Measurements from ENCODE around the gene NFIA. TPM values are rescaled to one million over a fixed set of nuclear protein-coding genes. Genes with fewer than 3 reads are reported as not detected.

Gene NFIA
- total RNA-seq, 2 donors from 2014 or later = 0.88 to 3.1 TPM

GRCh38 chr1:61190618-61191432, 108.5 kb downstream of the NFIA start:
- ATAC-seq = no peak
- no peak for DNase-seq (ENCODE audit: low spot score in 2 of 2)
- Mint-ChIP-seq H3K27ac (no peak overlapping the region), H3K36me3 (no peaks in the 10 kb centered on the region), H3K9me3 (no peaks in the 10 kb centered on the region)

- H3K36me3 Mint-ChIP-seq = no peaks in the 10 kb centered on the region
- H3K9me3 Mint-ChIP-seq = no peaks in the 10 kb centered on the region
- ATAC-seq (no peak), DNase-seq (ENCODE audit: low spot score in 2 of 2) (no peak)
- no peak overlapping the region for H3K27ac Mint-ChIP-seq
These were observed 109.0 kb downstream of the NFIA start for GRCh38 chr1:61191433-61191720.

- no peak for ATAC-seq
- DNase-seq (ENCODE audit: low spot score in 2 of 2) = no peak
- H3K36me3 Mint-ChIP-seq = no peaks in the 10 kb centered on the region
- no peak overlapping the region for H3K27ac Mint-ChIP-seq
- H3K9me3 Mint-ChIP-seq = no peaks in the 10 kb centered on the region
These were observed 110.4 kb downstream of the NFIA start for GRCh38 chr1:61192663-61193330.

GRCh38 chr1:61193808-61194207, 111.4 kb downstream of the NFIA start:
- DNase-seq (ENCODE audit: low spot score in 2 of 2) = no peak
- no peak for ATAC-seq
- H3K36me3 Mint-ChIP-seq = no peaks in the 10 kb centered on the region
- H3K9me3 Mint-ChIP-seq = no peaks in the 10 kb centered on the region
- H3K27ac Mint-ChIP-seq = no peak overlapping the region

GRCh38 chr1:61198554-61198953, 116.2 kb downstream of the NFIA start:
- H3K36me3 Mint-ChIP-seq = no peaks in the 10 kb centered on the region
- DNase-seq (ENCODE audit: low spot score in 2 of 2) = no peak
- no peak overlapping the region for H3K27ac Mint-ChIP-seq
- no peak for ATAC-seq
- H3K9me3 Mint-ChIP-seq = no peaks in the 10 kb centered on the region

- DNase-seq (ENCODE audit: low spot score in 2 of 2) (no peak), ATAC-seq (no peak)
- H3K36me3 Mint-ChIP-seq = no peaks in the 10 kb centered on the region
- H3K9me3 Mint-ChIP-seq = no peaks in the 10 kb centered on the region
- no peak overlapping the region for H3K27ac Mint-ChIP-seq
These were observed 118.7 kb downstream of the NFIA start for GRCh38 chr1:61201035-61201434.

GRCh38 chr1:61202854-61203598, 120.7 kb downstream of the NFIA start:
- DNase-seq (ENCODE audit: low spot score in 2 of 2) (no peak), ATAC-seq (no peak)
- Mint-ChIP-seq H3K36me3 (no peaks in the 10 kb centered on the region), H3K9me3 (no peaks in the 10 kb centered on the region), H3K27ac (no peak overlapping the region)

- no peaks in the 10 kb centered on the region for H3K36me3 Mint-ChIP-seq
- H3K27ac Mint-ChIP-seq = no peak overlapping the region
- no peaks in the 10 kb centered on the region for H3K9me3 Mint-ChIP-seq
- no peak for ATAC-seq
- no peak for DNase-seq (ENCODE audit: low spot score in 2 of 2)
These were observed 122.2 kb downstream of the NFIA start for GRCh38 chr1:61204528-61204927.

- no peak for ATAC-seq
These were observed 125.1 kb downstream of the NFIA start for GRCh38 chr1:61207416-61207815.

GRCh38 chr1:61208172-61208571, 125.8 kb downstream of the NFIA start:
- no peaks in the 10 kb centered on the region for H3K36me3 Mint-ChIP-seq
- no peak overlapping the region for H3K27ac Mint-ChIP-seq
- DNase-seq (ENCODE audit: low spot score in 2 of 2) (no peak), ATAC-seq (no peak)
- H3K9me3 Mint-ChIP-seq = no peaks in the 10 kb centered on the region

More at GRCh38 chr1:61207416-61207815, 125.1 kb downstream of the NFIA start:
- no peaks in the 10 kb centered on the region for H3K9me3 Mint-ChIP-seq
- H3K36me3 Mint-ChIP-seq = no peaks in the 10 kb centered on the region
- H3K27ac Mint-ChIP-seq = no peak overlapping the region
- no peak for DNase-seq (ENCODE audit: low spot score in 2 of 2)

- ATAC-seq (no peak), DNase-seq (ENCODE audit: low spot score in 2 of 2) (no peak)
- Mint-ChIP-seq H3K36me3 (no peaks in the 10 kb centered on the region), H3K9me3 (no peaks in the 10 kb centered on the region), H3K27ac (no peak overlapping the region)
These were observed 126.5 kb downstream of the NFIA start for GRCh38 chr1:61208831-61209230.

- ATAC-seq (no peak), DNase-seq (ENCODE audit: low spot score in 2 of 2) (no peak)
- H3K9me3 Mint-ChIP-seq = no peaks in the 10 kb centered on the region
- H3K36me3 Mint-ChIP-seq = no peaks in the 10 kb centered on the region
- no peak overlapping the region for H3K27ac Mint-ChIP-seq
These were observed 128.2 kb downstream of the NFIA start for GRCh38 chr1:61210435-61211154.

- DNase-seq (ENCODE audit: low spot score in 2 of 2) = no peak
- Mint-ChIP-seq H3K9me3 (no peaks in the 10 kb centered on the region), H3K36me3 (no peaks in the 10 kb centered on the region), H3K27ac (no peak overlapping the region)
- no peak for ATAC-seq
These were observed 131.1 kb downstream of the NFIA start for GRCh38 chr1:61213245-61214011.

GRCh38 chr1:61215119-61215518, 132.8 kb downstream of the NFIA start:
- DNase-seq (ENCODE audit: low spot score in 2 of 2) (no peak), ATAC-seq (no peak)
- Mint-ChIP-seq H3K27ac (no peak overlapping the region), H3K36me3 (no peaks in the 10 kb centered on the region), H3K9me3 (no peaks in the 10 kb centered on the region)

GRCh38 chr1:61215676-61216289, 133.4 kb downstream of the NFIA start:
- ATAC-seq (no peak), DNase-seq (ENCODE audit: low spot score in 2 of 2) (no peak)
- no peak overlapping the region for H3K27ac Mint-ChIP-seq
- no peaks in the 10 kb centered on the region for H3K36me3 Mint-ChIP-seq
- H3K9me3 Mint-ChIP-seq = no peaks in the 10 kb centered on the region

GRCh38 chr1:61220536-61220935, 138.2 kb downstream of the NFIA start:
- no peak overlapping the region for H3K27ac Mint-ChIP-seq
- ATAC-seq = no peak

More at GRCh38 chr1:61220536-61220935, 138.2 kb downstream of the NFIA start:
- no peak for DNase-seq (ENCODE audit: low spot score in 2 of 2)
- H3K9me3 Mint-ChIP-seq = no peaks in the 10 kb centered on the region
- no peaks in the 10 kb centered on the region for H3K36me3 Mint-ChIP-seq
